Measurements from ENCODE around the gene ASCL5.

ASCL5 gene

DNA sequence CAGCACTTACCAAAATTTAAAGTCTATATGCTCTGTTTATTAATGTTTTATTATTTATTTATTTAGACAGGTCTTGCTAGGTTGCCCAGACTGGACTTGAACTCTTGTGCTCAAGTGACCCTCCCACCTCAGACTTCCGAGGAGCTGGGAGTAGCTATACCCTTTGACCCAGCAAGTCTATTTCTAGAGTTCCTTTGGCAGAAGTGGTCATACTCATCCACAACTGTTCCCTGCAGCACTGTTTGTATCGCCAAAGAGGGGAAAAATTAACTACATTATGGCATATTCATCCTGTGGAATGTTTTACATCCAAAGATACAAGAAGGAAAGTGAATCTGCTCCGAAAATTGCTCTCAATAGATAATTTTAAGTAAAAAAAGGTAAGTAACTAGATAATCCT lies 43.2 kb downstream of the ASCL5 start:
- no peak for DNase-seq

DNA sequence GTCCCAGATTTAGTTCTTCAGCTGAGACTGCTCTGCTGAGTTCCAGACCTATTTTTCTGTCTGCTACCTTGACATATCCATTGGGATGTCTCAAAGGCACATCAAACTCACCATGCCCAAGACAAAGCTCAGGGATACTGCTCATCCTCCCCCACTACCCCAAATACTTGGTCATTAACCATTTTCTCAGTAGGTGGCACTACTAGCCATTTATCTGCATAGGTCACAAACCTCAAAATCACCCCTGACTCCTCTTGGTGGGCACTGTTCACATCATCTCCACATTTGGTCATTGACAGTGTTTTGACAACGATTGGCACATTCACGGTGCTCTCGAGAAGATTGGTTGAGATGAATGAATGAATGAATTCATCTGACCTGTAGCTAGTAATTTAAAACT lies 46.8 kb downstream of the ASCL5 start:
- no peak for DNase-seq

DNA sequence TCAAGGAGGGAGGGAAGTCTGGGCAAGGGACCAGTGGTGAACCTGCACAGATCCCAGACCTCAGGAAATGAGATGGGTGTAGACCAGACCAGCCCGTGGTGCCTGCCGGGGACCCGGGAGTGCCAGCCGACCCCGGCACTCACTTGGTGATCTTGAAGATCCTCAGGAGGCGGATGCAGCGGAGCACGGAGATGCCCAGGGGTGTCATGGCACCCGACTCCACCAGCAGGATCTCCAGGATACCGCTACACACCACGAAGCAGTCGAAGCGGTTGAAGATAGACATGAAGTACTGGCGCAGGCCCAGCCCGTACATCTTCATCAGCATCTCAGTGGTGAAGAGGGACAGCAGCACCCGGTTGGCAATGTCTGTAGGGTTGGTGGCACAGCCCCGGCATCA lies 49.2 kb downstream of the ASCL5 start:
- no peak for DNase-seq

DNA sequence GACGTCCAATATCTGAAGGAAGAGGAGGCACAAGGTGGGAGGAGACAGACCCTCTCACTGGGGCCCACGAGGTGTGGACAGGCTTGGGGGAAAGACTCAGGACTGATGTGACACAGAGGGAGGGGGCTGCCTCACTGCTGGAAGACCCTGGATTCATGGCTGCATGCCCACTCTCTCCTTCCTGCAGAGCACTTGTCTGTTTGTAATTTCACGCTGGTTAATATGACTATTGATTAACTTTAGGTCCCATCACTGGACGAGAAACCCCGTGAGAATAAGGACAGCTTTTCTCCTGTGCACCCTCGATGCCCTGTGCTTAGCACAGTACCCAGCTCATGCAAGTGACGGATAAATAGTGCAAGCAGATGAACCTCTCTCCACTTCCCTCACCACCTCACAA lies 49.9 kb downstream of the ASCL5 start:
- no peak for DNase-seq

DNA sequence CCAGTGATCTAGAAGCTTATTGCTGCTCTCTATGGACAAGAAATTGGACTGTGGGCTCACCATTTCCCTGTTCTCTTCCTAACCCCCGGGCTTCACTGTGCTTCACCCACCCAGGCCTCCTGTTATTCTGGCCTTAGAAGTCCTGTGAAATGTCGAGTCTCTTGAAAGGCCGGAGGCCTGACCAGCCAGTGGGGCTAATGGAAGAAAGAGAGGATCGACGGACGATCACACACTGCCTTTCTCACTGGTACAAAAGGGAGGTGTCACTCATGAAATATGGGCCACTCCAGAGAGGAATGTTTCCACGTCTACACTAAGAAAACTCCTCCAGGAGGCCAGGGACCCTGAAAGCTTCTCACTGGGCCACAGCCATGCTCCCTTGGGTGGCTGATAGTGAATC lies 50.9 kb downstream of the ASCL5 start:
- DNase-seq = no peak

DNA sequence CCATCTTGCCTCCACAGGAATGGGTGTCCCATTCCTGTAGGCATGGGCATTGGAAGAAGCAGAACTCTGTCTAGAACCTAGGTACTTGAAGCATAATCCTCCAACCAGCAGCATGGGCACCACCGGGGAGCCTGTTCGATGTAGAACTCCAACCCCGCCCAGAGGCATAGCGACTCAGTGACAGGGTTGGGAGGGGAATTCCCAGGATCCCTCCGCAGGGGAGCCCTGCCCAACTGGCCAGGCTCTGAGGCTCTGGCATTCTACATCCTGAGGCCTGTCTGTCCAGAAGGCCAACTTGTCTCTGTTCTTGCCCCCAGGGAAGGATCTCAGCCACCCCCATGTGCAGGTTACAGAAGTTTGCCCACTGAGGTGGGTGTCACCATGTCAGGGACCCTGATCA lies 53.0 kb downstream of the ASCL5 start:
- no peak for DNase-seq

DNA sequence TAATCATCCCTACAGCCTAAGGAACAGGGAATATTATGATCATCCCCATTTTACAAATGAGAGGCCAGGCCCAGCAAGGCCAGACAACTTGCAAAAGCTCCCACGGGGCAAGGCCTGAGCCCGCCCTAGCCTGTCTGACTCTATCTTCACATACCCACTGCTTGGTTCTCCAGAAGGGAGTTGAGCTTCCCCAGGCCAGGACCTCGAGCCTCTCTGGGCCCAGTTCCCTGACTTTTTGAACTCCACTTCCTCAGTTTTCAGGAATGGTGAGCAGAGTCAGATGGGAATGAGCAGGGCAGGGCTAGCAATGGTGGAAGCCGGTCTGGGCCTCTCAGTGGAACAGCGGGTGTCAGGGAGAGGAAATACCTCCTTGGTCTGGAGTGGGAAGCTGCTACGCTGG lies 54.1 kb downstream of the ASCL5 start:
- no peak for DNase-seq

DNA sequence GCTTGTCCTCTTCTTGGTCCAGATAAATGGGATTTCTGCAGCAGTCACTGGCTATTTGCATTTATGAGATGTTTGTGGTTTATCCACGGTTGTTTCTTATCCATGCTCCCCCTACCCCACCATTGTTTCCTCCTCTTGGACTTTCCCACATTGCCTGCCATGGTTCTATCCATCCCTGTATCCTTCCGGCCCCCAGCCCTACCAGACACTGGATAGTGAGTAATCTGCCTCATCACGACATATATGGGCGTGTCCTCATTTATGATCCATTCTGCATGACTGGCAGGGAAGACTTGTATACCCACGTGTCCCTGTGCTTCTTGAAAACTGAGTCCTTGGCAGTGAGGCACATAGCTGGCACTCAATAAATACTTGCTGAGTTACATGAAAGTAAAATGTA lies 54.8 kb downstream of the ASCL5 start:
- DNase-seq = no peak

DNA sequence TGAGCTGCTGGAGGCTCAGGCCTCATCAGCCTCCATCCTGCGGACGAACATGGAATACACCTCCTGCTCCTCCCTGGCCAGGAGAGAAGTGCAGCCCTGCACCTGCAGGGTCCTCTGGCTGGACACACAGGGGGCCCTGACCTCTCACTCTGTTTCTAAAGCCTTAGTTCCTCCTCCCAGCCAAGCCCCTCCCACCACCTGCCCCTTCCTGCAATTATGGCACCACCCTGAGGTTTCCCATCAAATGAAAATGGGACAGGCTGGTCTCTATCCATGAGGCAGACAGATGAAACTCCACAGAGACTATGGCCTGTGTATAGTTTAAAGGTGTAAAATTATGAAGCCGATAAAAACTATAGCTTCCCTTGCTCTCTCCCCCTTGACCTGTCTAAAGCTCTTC lies 57.3 kb downstream of the ASCL5 start:
- no peak for DNase-seq

DNA sequence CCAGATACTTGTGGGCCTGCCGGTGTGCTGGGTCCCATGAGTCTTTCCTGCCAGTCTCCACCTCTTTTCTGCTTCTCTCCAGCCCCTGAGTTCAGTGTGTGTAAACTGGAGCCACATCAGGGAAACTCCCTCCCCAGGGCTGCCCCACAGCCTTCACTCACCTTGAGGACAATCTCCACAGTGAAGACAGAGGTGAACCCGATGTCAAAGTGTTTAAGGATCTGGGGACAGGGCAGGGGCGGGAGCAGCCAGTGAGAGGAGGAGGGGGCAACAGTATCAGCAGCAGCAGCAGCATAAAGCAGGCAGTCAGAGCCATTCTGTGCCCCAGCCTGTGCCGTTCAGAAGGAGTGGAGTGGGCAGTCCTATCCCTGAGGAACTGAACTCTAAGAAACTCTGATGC lies 58.0 kb downstream of the ASCL5 start:
- DNase-seq = no peak

DNA sequence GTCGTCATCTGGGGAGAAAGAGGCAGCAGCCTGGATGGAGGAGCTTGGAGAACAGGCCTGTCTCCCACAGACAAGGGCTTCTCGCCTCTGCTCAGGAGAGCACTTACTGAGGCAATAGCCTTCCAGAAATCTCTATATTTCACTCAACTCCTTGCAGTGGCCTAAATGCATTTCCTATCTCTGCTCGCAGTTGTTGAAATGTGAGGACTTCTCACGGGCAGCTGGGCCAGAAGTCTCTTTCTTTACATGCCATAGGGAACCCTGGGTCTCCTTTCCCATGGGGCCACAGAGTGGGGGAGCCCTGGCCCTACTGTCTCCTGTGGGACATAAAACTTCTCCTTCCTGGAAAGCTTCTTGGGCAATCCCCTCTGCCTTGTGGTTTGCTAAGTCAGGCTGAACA lies 60.0 kb downstream of the ASCL5 start:
- DNase-seq = no peak

DNA sequence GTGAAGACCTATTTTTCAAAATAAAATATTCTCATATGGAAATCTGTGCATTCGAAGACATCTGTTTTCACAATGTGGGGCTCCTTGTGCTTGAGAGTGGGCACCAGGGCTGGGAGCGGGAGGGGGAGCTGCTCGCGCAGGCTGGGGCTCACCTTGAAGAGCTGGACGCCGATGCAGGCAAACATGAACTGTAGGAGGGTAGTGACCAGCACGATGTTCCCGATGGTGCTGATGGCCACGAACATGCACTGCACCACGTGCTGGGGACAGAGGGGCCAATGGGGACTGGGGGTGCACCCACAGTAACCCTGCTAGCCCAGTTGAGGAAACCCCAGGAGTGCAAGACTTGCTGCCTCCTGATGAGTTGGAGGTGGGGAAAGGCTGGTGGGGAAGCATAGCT lies 61.3 kb downstream of the ASCL5 start:
- no peak for DNase-seq

DNA sequence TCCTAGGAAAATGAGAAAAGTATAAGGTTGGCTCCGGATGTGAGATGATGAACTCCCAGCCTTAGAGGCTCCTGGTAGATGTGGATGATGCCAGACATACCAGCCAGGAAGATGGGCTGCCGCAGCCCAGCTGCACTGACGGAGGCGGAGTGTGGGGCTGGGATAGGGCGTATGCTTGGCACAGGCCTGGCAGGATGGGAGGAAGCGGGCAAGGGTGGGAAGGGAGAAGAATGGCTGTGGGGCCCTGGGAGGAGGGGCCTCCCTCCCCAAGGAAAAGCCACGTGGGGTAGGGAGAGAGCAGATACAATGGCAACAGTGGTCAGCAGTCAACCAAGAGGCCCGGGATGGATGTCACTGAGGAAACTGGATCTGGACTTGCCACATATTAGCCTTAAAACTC lies 62.2 kb downstream of the ASCL5 start:
- no peak for DNase-seq
